Endometrial microvascular endothelial cells (primary cell): Measurements from ENCODE around the gene RPL3. TPM values are rescaled to one million over a fixed set of nuclear protein-coding genes. Genes with fewer than 3 reads are reported as not detected.
"Not testable (repeated sequence)": the region's sequence is repeated elsewhere in the genome, so short reads cannot be mapped to it uniquely, and the experiment has no call there.

Experiments used
- in situ Hi-C: cut with HindIII; loops from 2 replicates; pipeline ENCODE4 v1.10.0; 2017; ENCODE audit warnings: low sequenced_read_pairs, low pct_unique_long_range_greater_than_20kb; ENCODE audit errors: inconsistent ontology term
- total RNA-seq: library from RNA; depleted of rRNA; stranded (reverse); fragments of >200 nt; gene quantifications from one replicate; pipeline ENCODE4 v1.2.3, GENCODE V29; 2015; ENCODE audit errors: inconsistent ontology term

Gene RPL3
- total RNA-seq, 1 donor from 2014 or later, result 1,837 TPM

DNA sequence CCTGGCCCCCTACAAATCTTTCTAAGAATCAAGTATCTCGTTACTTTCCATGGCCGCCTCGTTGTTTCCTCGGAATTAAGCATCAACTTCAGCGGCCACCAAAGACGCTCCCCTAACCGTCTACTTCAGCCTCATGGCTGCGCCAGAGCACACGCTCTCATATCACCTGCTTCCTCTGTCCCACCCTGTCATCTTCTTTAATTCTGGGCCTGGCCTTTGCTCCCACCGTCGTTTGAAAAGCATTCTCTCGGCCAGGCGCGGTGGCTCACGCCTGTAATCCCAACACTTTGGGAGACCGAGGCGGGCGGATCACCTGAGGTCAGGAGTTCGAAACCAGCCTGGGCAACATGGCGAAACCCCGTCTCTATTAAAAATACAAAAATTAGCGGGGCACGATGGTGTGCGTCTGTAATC is 1.2 kb upstream of the RPL3 start:
- in situ Hi-C loops, result not testable (repeated sequence)

DNA sequence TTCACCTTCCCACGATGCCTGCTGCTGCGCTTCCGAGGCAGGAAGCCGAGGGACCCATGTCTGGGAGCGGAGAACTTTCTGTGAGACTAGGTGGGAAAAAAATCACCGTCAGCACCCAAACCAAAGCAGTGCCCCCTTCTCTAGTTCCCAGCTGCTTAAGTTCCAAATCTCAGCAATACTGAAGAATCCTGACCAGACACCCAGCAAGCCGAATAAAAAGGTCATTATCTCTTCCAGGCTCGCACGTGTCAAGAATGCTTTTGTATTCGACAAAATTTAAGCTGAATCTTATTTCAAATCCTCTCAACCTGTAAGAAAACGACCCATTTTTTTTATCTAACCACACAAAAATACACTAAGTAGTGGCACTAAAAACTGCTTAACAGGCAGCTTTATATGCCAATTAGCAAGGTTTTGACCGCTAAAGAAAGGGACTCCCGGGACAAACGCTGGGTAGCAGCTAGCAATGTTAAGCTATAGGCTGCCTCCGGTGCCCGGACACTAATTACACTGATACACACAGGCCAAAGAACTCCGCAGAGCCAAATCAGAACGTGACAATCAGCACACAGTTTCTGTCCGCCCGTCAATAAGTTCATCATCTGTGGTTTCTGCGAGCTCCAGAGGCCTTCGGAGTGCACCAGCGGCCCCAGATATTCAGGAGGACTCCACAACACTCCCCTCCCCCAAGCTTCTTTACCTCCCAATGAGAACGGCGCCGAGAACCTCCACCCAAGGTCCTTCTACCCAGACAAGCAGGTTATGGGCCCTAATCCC is 728 bp downstream of the RPL3 start:
- in situ Hi-C loops, result loop anchor here (5.0 kb wide), 1 partner anchor 81 kb away; no protein-coding TSS in a partner anchor

DNA sequence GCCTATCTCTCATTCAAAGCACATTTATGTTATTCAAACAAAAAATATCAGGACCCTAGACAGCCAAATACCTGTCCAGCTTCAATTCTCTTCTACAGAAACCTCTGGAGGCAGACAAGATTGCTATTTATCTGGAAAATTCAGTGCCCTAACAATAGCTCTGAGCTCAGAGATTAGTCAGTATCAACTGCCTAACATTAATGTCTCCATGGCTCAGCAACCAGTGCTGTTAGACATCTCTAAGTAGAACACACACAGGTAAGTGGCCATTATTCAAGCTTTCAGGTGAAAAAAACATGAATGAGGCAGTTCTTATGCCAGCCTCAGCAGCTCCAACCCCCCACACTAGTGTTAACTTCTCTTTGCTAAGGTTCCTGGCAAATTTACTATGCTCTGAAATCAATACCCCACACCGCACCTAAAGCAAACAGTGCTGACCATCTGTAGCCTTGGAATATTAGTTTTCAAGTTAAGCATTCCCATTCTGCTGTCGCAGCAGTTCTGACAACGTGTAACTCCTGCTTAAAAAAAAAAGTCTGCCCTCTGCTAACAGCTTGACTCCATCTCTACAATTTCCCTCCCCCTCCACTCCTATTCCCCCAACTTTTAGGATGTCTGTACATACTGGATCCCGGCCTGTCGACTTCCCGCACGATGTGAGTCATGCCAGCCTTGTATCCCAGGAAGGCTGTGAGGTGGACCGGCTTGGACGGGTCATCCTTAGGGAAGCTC is 1.5 kb downstream of the RPL3 start:
- in situ Hi-C loops, result loop anchor here (5.0 kb wide), 1 partner anchor 81 kb away; no protein-coding TSS in a partner anchor

DNA sequence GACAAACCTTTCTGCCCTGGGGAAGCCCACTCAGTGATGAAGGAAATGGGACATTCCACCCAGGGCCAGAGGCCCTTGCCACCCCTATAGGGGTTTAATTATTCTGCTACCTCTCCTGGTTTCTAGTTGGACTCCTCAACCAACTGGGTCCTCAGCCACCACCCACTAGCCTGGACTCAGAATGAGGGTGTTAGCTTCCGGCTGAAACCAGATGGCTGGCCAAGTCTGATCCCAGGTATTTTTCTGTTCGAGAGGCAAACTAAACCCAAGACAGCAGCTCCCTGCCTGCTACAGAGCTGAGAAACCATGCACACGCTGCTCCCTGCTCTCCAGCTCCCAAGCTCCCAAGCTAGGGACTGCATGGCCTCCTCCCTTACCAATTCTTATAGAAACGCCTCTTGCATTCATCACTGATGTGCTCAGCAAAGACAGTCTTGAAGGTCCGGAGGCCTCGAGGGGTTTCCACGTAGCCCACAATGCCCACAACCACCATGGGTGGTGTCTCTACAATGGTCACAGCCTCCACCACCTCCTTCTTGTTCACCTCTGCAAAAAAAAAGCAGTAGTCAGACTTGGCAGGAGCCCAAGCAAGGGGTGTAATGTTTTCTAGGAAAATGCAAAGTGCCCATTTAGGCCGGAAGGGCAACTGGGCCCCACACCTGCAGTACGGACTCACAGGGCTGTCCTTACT is 2.2 kb downstream of the RPL3 start:
- in situ Hi-C loops, result loop anchor here (5.0 kb wide), 1 partner anchor 80 kb away; no protein-coding TSS in a partner anchor

DNA sequence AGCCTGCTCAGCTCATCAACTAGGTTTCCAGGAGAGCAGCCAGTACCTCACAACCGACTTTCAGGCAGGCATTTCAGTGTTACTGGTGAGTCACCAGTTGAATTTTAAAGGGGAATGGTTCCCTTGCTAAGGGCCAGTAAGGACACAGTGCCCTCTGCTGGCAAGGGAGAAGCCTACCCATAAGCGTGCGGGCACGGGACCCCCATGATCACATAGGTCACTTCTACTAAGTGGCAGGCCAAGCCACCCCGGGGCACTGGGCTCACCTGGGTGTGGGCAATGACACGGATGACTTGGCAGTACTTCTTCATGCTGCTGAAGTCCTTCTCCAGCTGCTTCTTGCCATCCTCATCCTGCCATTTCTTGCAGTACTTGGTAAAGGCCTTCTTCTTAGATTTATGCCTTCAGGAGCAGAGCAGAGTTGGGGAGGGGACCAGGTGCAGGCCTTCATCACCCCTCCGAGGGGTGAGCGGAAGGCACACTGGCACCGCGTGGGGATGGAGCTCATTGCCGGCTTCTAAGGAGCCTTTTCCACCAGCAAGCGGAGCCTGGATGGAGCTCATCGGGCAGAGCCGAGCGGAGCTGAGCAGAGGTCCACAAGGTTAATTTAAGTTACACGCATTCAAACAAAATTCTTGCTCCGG is 2.9 kb downstream of the RPL3 start:
- in situ Hi-C loops, result loop anchor here (5.0 kb wide), 1 partner anchor 79 kb away; no protein-coding TSS in a partner anchor

DNA sequence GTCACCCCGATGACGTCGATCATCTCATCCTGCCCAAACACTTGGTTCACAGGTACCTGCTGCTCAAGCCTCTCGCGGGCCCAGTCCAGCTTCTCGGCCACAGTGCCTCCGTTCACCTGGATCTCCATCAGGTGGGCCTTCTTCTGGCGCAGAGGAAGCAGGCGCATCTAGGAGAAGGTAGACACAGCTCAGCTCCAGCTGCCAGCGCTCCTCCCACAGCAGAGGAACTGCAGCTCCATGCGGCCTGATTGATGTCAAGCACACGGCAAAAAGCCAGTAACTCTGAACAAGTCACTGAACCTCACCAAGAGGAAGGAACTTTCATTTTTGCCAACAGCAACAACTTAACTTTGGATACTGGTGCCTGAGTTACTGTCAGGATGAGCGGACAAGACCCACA is 4.0 kb downstream of the RPL3 start:
- in situ Hi-C loops, result loop anchor here (5.0 kb wide), 1 partner anchor 78 kb away; no protein-coding TSS in a partner anchor

DNA sequence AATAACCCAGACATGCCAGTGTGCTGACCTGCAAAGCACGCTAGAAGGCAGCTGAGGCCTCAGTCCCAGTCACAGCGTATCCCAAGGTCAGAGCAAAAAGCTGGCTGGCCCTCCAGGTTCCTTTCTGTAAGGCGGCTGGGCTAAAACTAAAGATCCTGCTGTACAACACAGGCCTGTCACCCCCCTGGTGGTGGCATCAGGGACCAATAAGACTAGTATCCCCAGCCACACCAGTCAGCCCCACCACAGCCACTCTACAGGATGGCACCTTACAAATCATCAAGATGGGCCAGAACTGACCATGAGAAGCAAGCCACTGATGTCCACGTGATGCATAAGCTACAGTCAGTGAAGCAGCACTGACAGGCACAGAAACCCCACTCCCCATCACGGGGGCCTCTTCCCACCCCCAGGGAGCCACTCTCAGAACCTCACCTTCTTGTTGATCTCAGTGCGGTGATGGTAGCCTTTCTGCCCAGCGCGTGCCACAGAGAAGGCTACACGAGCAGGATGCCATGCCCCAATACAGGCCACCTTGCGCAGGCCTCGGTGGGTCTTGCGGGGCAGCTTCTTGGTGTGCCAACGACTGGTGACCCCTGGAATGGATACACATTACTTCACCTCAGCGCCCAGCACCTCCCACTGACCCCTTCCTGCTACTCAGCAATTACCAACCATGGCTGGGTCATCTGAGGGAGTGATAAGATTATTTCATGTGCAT is 5.0 kb downstream of the RPL3 start:
- in situ Hi-C loops, result no loop called here

DNA sequence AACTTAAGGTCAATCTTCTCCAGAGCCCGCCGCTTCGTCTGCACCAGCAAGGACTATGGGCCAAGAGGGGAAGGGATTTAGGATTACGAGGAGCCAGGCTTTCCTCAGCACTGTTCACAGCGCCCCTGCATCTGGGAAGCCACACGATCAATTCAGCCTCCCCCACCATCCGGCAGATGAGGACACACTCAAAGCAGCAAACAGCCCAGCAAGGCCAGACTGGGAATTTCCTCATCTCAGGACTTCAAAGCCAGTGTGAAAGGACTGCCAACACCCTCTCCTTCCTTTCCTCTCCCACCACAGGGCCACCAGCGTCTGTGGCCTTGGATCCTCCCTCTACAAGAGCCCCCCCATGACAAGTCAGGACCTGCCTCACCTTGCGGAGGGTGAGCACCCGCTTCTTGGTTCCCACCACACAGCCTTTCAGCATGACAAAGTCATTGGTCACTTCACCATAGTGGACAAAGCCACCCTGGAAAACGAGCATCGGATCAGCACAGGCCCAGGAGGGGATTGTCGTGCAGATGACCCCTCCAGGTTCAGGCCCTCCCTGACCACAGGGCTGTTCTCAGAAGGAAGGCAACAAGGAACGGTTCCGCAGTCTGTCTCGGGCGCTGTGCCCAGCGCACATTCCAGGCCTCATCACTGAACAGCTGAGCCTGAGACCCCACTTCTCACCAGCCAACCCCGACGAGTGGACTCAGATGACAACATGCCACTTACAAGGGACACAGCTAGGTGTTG is 6.0 kb downstream of the RPL3 start:
- in situ Hi-C loops, result no loop called here

DNA sequence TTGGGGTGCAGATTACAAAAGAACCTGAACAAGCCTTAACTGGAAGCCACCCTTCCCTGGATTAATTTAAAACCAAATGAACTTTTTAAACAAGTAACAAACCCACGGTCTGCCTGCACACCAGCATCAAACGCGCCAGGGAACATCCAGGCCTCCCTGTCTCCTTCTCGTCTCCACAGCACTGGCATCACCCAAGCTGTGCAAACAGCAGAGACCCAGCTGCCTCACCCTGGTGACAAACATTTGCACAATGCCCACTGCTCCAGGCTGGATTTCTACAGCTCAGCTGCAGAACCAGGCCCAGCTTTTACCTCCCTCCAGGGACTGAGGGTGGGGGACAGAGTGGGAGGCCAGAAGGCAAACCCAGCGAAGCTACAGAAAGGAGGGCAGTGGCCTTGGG is 7.0 kb downstream of the RPL3 start:
- in situ Hi-C loops, result no loop called here

DNA sequence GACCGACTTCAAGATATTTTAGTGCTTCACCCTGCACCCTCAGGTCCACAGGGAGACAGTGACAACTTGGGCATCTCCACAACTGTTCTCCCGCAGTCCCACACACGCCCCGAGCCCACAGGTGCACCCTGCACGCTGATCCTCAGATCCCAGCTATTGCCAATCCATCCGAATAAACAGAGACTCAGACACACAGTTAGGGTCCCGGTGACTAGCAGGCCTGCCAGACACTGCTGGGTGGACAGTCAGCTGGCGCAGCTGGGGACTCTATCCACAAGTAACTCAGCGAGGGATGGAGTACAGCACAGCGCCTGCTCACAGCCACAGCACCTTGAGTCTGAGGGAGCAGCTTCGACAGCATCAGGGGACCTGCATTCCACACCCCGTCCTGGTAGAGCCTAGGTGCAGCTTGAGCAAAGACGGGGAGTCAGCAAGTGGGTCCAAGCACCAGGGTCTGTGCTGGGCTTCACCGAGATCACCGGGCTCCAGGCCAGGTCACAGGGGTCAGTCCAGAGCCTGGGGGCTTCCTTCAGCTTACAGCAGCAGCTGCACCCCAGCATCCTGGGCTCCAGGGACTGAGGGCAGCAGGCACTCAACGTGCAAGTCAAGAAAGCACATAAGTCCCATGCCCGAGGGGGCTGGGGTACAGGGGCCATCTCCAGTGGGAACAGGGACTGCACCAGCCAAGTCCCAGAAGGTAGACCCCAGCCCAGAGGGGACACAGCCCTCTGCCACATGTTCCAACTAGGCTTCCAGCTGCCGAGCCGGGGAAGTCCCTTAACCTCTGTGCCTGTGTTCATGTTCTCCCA is 7.6 kb downstream of the RPL3 start:
- in situ Hi-C loops, result no loop called here

DNA sequence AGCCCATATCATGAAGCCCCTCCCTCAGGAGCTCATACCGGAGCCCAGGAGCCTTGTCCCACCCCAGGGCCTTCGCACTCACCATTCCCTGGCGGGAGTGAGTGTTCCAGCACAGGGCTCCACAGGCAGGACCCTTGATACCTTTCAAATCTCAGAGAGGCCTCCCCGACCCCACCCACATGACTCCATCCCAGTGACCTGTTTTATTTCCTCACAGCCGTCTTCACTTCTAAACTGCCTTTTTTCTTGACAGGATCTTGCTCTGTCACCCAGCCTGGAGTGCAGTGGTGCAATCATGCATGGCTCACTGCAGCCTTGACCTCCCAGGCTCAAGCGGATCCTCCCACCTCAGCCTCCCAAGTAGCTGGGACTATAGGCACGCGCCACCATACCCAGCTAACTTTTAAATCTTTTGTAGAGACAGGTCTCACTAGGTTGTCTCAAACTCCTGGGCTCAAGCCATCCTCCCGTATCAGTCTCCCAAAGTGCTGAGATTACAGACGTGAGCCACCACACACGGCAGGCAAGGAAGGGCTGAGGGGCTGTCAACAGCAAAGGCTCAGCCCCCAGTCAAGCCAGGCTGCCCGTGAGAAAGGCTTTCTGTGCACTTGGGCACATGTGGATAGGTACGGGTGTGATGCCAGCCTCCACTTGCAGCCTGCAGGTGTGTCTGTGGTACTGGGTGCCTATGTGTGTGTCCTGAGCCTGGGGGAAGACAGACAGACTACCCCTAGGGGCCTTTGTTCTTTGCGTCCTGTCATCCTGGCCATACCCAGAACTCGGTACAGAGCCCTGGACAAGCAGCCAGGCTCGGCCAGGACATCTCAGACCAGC is 9.3 kb downstream of the RPL3 start:
- in situ Hi-C loops, result no loop called here

DNA sequence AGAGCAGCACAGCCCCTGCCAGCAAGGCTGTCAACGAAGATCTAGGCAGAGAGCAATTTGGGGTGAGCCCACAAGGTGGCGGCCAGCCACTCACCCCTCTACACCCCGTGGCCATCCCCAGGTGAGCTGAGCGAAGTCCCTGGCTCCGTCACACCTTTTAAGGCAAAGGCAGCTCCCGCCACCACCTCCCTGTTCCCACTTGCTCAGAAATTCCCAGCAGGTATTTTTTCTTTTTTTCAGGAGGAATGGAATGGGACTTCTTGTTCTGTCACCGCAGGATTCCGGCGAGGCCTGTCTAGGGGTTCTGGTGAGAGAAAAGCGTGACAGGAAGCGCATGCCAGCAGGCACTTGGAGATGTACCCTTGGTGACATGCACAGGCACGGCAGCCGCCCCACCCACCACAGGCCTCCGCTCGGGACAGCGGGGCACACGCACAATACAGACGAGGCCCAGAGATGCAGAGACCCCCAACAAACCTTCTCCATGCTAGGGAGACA is 10.0 kb downstream of the RPL3 start:
- in situ Hi-C loops, result no loop called here

DNA sequence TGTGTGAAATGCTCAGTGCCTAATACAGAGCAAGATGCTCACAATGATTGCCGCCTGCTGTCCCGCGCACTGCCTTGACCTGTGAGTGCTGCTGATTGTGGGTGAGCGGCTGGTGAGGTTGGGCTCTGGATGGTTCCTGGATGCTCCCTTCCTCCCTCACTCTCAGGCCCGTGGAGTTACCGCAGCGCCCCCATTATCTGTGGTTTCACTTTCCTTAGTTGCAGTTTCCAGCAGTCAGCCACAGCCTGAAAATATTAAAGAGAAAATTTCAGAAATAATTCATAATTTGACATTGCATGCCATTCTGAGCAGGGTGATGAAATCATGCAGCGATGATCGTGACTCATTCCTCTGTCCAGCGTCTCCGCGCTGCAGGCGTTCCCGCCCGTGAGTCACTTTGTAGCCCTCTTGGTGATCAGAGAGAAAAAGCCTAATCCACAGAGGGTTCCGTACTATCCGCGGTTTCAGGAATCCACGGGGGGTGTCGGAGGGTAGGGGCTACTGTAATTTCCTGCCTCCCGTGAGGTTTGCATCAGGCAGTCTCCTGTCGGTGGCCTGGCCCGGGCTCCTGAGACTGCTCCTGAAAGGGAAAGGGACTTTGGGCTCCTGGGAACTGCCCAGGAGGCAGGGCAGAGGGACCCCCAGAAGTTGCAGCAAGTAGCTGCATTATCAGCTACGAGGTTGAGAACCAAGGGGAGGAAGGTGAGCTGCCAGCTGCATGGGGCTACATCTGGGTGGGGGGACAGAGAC is 10.6 kb downstream of the RPL3 start:
- in situ Hi-C loops, result no loop called here

DNA sequence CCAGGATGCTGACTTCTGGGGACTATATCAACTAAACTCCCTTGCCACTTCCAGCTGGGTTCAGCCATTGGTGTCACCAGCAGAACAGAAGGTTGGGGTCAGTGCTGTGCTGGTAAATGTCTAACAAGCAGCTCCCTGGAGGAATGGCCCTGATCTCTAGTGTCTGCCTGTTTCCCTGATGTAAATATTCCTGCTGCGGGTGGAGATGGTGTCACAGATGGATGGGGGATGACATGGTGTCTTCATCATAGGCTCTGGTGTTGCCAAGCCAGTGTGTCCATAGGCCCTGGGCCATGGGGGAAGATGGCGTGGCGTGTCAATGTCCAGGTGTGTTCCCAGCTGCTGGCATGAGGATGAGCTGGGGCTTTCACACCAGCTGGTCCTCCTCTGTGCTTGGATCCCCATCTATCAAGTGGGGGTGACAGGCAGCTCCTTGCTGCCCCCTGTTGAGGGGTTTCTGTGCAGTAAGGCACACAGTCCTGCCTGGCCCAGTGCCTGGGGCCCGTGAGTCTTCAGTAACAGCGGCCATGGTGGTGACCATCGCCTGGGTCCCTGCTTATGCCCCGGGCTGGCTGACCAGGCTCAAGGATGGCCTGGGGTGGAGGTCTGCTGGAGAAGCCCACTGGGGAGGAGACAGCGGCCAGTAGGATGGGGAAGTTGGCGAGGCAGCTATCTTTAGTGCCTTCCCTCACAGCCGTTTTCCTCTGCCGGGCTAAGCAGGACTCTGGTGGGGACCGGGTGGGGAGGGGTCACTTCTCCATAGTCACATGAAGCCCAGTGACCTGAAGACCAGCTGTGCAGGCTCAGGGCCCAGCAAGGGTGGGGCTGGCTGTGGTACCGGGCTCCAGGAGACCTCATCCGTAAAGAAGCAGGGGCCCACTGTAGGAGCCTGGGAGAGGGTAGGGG is 12.7 kb downstream of the RPL3 start:
- in situ Hi-C loops, result no loop called here
